HG02870 (cell line): Measurements from ENCODE around the gene NLGN1.

Experiments
- ATAC-seq: cut with Tn5 transposase; IDR thresholded peaks from one replicate; pipeline ENCODE4 v1.9.1; 2021; ENCODE audit warnings: mild to moderate bottlenecking, moderate library complexity; ENCODE audit not compliant: unreplicated experiment

Gene NLGN1

DNA sequence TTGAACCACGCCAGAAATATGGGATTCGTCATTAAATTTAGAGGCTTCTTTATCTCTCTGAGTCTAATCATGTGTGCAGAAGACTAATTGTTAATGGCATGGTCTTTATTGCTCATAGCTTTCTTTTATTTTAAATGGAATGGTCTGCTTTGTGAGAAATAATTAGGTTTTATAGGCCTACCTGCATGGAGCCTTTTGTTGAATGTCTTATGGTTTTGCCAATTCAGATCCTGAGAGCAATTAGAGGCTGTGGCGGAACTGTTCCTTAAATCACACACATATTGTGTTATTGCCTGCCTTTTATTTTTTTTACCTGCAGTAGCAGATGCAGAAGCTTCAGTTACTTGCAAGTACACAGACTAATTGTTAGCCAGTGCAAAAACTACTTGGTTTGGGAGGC, 306.2 kb downstream of the NLGN1 start:
- ATAC-seq: no peak

DNA sequence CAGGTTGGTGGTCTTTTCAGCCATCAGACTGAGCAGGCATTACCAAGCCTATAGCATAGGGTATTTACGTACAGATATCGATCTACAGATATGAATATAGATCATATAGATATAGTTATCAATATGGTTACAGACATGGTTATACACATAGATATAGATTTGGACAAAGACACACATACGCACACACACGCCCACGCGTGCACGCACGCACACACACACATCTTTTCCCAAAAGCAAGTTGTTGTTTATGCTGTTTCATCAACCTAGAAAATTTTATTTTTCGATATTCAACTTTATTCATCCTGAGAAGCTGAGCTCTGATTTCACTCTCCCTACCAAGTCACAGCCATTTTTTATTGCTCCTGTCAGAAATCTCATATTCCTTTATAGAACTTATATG, 309.1 kb downstream of the NLGN1 start:
- no peak for ATAC-seq

DNA sequence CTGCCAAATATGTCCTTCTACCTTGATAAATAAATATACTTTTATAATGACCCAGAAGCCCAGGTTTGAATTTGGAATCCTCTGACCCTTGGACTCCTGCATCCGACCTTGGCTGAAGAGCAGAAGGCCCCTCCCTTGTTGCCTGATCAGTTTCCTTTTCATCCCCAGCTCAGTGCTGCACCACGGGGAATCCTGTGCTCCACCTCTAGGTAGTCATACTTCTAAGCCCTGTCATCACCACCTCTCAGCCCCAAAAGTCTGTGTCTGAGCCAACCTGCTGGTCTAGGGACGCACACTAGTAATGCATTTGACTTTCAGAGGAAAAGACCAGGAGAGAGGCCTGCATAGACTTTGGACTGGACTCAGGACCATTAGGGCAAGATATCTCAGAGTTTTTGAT, 310.6 kb downstream of the NLGN1 start:
- no peak for ATAC-seq

DNA sequence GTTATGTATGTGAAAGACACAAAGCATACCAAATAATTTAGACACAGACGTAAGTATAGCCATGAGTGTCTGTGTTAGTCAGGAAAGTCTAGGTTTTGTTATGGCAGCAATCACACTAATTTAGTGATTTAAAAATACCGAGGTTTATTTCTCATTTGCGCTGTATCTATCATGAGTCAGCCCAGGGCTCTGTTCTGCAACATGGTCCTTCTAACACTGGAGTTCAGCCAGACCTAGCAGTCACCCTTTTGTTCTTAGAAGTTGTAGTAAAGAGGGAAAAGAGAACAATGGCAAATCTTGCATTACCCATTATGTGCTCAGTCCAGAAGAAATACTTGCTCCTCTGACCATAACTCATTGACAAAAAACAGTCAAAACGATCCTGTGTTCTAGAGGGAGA, 311.5 kb downstream of the NLGN1 start:
- ATAC-seq: no peak

DNA sequence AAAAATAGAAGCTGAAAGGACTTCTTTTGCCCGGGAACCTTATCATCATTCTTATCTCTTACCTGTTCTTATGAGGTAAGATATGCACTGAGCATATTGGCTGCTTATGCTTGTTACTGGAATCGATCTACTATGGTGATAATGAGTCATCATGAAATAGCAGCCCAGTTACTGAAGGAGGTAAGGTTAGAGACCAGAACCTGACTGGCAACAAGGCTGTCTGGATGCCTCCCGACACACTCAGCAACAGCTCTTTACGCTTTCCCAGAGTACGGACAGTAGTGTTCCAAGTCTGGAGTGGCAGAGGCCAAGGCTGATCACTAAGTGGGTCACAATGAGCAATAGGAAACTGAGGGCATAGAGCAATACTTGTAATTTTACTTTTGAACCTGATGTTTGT, 314.1 kb downstream of the NLGN1 start:
- no peak for ATAC-seq

DNA sequence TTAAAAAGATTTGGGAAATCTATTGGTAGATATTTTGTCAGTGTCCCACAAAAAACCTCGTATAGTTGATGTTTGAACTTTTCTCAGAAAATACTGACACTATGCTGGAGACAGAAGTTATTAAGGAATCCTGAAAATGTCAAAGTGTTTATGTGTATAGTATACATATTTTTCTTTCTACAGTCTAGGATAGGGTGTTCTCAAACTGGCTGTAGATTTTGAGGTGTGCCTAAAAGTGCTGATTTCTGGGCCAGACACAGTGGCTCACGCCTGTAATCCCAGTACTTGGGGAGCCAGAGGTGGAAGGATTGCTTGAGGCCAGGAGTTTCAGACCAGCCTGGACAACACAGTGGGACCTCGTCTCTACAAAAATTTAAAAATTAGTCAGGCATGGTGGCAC, 322.0 kb downstream of the NLGN1 start:
- ATAC-seq: no peak

DNA sequence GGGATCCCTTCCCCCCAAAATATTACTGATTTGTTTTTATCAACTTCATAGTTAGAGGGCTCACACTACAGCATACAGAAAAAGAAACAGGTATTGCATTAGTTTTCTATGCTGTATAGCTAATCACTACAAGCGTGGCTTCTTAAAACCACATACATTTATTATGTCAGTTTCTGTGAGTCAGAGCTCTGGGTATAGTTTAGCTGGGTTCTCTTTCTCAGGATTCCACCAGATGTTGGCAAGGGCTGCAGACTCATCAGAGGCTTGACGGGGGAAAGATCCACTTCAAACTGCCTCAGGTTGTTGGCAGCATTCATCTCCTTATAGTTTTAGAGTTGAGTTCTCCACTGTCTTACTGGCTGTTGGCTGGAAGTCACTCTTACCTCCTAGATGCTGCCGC, 328.0 kb downstream of the NLGN1 start:
- ATAC-seq: no peak

DNA sequence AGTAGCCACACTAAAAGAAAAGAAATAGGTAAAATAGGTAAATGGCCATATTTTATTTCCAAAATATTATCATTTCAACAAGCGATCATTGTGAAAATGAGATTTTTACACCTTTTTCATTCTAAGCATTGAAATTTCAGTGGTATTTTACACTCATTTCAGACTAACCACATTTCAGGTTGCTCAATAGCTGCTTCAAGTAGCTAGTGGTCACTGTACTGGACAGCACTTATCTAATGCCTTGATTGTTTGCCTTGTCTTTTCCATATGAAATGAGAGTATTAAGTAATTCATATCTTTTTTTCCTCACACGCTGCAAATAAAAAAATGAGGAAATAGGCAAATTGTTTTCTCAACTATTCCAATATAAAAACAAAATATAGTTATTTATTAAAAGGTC, 332.8 kb downstream of the NLGN1 start:
- ATAC-seq: no peak

DNA sequence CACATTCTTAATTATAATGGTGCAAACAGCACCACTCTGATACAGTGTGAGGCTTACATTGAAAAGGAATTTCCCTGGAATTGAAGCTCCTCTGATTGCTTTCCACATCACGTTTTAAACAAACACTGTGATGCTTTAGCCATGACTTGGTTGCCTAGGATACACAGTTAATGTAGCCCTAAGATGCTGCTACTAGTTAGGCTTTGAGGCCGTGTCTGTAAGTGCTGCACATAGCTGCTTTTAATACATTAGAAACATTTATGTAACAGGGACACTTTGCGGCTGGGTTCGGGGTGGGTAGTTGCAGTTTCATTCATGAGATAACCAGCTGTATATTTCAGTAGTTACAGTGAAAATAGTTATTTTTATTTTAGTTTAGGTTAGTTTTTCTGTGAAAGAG, 334.7 kb downstream of the NLGN1 start:
- ATAC-seq: no peak

DNA sequence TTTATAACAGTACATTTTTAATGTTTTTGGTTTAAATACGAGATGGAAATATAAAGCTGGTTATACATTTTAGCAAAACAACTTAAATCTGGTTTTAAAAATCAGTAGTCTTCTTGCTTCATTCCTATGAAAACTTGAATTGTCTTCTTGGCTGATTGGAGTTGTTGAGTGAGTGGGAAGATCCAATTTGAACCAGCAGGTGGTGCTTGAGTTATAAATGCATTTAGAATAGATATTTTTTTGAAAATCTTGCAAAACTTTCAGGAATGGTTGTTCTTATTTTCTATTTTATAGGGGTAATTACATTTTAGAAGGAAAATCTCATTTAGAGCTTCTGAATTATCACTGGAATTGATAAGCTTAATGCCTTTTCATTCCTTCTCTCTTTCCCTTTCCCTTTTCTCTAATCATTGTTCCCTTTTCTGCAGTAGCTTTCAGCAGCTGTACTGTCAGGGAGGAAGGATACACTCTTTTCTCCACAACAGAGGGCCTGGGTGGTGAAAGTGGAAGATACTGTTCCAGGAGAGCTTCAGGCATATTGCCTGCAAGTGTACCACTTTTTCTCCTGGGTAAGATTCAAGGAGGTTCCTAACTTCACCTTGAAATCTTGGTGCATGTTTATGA, 335.6 kb downstream of the NLGN1 start:
- no peak for ATAC-seq

DNA sequence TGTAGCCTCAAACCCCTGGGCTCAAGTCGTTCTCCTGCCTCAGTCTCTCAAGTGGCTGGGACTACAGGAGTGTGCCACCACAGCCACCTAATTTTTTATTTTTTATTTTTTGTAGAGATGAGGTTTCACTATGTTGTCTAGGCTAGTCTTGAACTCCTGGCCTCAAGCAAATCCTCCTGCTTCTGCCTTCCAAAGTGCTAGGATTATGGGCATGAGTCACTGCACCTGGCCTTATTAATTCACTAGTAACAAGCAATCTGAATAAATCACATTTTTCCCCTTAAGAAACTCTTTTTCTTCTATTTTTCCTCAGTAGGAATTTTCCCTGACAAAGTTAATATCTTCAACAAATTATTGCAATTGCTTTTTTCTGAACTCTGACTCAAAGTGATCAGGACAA, 336.9 kb downstream of the NLGN1 start:
- no peak for ATAC-seq

DNA sequence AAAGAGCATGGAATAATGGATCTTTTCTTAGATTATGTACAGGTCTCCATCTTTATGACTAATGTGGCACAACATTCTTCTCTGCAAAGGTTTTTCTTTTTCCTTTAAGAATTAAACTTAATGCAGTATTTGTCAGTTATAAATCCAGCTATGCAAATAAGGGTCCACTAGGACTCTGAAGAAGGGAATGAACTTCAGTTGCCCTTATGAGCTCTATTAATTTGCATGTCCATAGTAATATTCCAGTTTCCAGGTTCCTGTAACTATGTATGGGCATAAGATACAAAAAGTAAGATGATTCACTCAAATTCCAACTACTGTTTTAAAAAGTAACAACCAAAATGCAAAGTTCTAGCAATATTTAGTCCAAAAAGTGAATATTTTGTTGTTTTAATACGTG, 337.4 kb downstream of the NLGN1 start:
- no peak for ATAC-seq

DNA sequence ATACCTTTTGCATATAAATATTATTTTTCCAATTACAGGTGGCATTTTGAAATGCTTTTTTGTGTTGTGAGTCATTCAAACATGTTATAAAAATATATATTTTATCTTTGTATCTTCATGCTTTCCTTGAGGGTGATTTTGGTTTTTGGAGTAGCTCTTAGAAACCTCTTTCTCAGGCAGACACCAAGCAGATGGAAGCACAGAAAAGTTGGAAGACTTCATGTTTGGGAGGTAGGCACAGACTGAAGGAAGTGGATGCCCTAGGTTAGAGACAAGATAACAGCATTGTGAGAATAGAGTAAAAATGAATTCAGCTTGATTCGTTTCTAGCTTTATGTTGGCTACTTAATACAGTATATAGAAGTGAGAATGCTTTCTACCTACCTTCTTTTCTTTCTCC, 338.3 kb downstream of the NLGN1 start:
- ATAC-seq: no peak

DNA sequence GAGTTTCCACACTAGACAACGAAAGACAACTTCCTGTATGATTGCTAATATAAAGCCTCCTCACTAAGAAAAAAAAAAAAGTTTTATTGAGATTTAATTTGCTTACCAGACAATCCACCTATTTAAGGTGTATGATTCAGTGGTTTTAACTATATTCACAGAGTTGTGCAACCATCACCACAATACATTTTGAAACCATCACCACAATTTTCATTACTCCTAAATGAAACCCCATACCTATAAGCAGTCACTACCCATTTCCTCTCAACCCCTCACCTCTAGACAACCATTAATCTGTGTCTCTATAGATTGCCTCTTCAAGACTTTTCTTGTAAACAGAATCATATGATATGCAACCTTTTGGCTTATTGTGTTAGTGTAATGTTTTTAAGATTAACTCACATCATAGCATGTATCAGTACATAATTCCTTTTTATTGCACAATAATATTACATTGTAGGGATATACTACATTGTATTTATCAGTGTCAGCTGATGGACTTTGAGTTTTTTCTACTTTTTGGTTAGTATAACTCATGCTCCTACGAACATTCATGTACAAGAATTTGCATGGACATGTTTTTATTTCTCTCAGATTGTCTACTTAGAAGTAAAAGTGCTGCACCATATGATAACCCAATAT, 339.7 kb downstream of the NLGN1 start:
- ATAC-seq: no peak

DNA sequence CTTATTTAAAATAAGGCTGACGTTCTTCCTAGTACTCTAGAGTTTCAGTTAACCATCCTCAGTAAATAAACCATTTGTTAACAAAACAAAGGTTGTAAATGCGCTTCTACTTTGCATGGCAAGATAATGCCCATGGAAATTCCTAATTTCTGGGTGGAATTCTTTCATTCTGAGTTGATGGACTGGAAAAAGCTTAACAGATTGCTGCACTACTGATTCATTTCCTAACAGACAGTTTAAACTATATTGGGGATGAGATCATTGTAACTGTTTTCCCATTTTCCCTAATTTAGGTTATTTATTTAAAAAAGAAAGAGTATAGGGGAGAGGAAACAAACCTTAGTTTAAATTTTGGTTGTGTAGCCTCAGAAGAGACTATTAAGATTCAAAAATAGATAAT, 342.2 kb downstream of the NLGN1 start:
- no peak for ATAC-seq

DNA sequence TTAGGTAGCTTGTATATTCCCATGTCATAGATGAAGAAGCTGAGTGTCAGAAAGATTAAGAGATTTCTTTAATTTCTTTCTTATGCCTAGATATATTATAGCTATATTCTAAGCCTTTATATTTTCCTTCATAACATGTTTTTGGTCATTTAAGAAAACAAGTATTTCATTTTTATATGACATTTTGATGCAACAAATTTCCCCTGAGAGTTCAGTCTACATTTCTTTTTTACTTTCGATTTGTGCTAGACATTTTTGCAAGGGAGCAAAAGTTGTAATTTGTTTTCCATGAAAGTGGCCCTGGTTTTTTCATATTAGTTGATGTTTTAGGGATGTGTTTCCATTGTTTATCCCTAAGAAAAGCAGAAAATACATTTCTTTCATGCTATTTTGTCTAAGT, 344.9 kb downstream of the NLGN1 start:
- ATAC-seq: no peak

DNA sequence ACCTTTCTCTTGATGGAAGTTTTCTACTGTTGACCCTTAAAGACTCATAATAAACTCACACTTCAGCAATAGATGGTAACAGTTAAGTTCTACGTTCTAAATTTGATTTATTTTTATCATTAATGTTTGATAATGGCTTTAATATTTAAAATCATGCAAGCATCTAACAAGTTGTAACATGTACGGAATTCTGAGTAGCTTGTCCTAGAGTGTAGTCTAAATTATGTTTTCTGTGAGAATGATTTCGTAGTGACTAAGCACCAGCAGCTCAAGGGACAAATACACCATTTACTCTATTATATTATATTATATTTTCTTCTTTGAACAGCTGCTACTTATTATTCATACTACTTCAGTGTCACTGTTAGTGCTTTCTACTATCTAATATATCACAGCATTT, 345.6 kb downstream of the NLGN1 start:
- ATAC-seq: no peak

DNA sequence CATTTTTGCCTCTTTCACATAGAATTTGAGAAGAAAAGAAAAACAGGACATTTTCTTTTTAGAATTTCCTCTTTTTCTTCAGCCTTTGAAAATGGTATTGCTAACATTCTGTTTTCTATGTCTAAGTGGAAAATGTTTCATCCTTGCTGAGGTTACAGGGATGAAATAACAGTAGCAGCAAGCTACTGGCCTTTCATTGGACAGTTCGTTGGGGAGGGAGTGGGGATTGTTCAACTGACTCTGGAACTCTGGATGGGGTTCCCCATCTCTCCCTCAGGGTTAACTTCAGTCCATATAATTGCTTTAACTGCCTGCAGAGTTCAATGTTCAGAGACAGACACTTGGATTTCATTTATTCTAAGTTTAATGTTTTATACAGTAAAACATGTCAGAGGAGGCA, 346.0 kb downstream of the NLGN1 start:
- ATAC-seq: no peak

DNA sequence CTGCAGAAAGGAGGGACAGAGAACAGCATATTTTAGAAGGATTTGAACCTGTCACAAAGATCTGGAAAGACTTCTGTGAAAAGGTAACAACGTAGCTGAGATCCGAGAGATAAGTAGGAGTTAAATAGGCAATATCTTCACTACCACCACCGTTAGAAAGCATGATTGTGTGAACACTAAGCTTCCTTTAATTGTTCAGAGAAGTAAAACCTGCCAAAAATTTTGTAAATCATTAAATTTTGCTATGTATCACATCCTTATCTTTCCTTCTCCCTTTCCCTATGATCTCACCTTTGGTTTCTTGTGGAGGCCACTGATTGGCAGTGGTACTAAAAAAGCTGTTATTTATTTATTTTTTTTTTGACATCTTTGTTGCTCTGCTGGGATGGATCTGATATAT, 346.9 kb downstream of the NLGN1 start:
- no peak for ATAC-seq

DNA sequence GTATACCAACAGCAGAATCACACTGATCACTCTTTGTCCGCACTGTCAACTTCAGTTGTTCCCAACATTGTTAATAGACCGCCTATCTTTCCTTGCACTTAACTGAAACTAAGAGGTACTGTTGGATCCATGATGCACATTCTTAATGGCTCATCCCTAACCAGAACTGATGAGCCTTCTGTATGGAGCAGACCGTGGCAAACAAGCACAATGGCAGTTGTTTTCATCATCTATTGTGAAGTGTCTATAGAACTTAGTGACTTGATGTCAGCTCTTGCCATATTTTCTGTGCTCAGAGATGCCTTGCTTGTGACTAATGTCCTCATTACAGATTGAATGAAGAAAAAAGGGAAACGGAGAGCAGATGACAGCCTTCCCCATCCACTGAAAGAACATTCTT, 347.4 kb downstream of the NLGN1 start:
- ATAC-seq: no peak

DNA sequence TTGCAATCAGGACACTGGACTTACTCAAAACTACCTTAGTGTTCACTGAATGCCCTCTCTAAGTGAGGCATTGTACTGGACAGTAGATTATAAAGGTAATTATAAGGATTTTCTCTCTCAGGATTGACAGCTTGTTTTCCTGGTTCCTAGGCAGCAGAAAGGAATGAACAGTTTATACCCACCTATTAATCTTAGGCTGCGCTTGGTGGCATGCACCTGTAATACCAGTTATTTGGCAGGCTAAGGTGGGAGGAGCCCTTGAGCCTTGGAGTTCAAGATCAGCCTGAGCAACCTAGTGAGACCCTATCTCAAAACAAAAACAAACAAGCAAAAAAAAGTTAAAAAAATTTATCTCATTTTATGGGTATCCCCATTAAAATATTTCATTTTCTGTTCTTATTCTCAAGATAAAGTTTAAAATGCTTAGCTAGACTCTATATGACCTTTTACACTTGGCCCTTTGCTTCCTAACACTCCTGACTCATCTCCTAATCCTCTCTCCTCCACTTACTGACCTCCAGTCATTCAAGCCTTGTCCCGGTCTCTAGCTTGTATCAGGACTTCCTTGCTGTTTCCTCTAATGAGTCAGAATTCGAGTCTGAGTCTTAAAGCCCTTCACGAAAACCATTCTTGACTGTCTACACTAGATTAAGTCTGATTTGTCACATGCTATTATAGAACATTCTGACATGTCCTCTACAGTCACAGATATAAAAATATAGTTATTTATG, 348.6 kb downstream of the NLGN1 start:
- ATAC-seq: no peak

DNA sequence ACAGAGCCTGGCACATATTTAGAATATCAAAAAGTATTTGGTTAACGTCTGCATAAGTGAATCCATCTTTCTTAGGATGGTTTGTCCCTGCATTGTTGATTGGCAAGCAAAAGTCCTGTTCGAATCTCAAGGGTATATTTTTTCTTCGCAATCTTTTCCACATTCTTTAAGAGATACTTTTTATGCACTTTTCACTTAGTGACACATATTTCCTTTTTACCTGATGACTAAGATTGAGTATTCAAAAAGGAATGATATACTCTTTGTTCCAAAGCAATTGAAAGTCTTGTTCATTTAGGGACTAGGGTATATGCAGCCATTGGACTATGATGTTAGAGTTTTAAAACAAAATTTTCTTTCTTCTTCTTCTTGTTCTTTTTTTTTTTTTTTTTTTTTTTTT, 349.9 kb downstream of the NLGN1 start:
- no peak for ATAC-seq

DNA sequence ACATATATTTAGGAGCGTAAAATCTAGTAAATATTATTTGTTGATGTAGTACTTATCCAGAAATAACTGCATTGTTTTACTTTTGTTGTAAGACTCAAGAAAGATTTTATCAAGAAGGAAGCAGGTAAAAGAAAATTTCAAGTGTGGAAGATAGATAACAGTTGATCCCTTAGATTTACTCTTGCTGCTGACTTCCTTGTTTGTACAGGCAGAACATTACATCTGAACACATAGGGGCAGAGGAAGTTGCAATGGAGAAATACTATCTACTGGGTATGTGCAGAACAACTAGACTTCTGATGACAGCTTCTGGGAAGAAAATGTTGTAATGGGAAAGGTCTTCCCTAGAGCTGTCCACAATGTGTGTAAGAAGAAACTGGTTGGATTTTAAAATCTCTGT, 350.6 kb downstream of the NLGN1 start:
- no peak for ATAC-seq
